ENCODE data around the gene TSC22D4. TPM values are rescaled to one million over a fixed set of nuclear protein-coding genes. Genes with fewer than 3 reads are reported as not detected.

TSC22D4 gene
- total RNA-seq, 1 donor from 2014 or later, result 46.9 TPM

DNA sequence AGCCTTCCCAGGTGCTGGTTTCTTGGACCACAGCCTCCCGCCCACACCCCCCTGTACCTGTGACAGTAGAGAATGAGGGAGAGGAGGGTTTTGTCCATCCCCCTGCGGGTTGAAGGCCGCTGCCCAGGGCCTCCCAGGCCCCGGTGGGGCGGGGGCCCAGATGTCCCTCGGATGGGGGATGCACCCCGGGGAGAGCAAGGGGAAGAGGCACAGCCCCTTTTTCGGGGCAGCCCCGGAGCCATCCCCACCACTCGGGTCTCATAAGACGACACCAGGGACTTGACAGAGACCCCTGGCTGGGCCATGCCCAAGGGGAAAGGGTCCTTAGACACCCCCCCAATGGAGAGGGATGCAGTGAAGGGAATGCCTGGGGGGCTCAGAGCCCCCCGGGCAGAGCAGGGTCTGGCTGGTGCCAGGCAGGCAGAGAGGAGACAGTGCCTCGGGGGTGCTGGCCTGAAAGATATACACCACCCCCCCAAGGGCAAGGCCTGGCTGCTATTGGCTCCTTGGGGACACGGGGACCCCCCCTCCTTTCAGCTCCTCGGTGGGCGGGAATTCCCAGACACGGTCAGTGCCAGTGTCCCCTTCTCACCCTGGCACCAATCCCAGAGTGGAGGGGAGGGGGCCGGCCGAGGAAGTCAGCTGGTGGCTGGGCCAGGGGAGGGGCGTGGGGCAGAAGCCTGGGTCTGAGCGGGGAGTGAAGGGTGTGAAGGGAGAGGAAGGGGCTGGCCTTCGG is 11.2 kb downstream of the TSC22D4 start:
- Mint-ChIP-seq H3K27ac (ENCODE audit: unreplicated experiment) (no peak overlapping the region), H3K4me1 (ENCODE audit: unreplicated experiment) (peaks cover 17% of the 10 kb centered on the region), H3K9me3 (ENCODE audit: unreplicated experiment) (no peaks in the 10 kb centered on the region), H3K4me3 (ENCODE audit: unreplicated experiment) (no peak overlapping the region), H3K27me3 (ENCODE audit: unreplicated experiment) (no peaks in the 10 kb centered on the region), H3K36me3 (ENCODE audit: unreplicated experiment) (peaks cover 2% of the 10 kb centered on the region)
- no peak for DNase-seq (ENCODE audit: extremely low spot score, unreplicated experiment)
- TF ChIP-seq, protein P1, sequence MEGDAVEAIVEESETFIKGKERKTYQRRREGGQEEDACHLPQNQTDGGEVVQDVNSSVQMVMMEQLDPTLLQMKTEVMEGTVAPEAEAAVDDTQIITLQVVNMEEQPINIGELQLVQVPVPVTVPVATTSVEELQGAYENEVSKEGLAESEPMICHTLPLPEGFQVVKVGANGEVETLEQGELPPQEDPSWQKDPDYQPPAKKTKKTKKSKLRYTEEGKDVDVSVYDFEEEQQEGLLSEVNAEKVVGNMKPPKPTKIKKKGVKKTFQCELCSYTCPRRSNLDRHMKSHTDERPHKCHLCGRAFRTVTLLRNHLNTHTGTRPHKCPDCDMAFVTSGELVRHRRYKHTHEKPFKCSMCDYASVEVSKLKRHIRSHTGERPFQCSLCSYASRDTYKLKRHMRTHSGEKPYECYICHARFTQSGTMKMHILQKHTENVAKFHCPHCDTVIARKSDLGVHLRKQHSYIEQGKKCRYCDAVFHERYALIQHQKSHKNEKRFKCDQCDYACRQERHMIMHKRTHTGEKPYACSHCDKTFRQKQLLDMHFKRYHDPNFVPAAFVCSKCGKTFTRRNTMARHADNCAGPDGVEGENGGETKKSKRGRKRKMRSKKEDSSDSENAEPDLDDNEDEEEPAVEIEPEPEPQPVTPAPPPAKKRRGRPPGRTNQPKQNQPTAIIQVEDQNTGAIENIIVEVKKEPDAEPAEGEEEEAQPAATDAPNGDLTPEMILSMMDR (IDR thresholded peaks at IDR 0.05), result no peak

DNA sequence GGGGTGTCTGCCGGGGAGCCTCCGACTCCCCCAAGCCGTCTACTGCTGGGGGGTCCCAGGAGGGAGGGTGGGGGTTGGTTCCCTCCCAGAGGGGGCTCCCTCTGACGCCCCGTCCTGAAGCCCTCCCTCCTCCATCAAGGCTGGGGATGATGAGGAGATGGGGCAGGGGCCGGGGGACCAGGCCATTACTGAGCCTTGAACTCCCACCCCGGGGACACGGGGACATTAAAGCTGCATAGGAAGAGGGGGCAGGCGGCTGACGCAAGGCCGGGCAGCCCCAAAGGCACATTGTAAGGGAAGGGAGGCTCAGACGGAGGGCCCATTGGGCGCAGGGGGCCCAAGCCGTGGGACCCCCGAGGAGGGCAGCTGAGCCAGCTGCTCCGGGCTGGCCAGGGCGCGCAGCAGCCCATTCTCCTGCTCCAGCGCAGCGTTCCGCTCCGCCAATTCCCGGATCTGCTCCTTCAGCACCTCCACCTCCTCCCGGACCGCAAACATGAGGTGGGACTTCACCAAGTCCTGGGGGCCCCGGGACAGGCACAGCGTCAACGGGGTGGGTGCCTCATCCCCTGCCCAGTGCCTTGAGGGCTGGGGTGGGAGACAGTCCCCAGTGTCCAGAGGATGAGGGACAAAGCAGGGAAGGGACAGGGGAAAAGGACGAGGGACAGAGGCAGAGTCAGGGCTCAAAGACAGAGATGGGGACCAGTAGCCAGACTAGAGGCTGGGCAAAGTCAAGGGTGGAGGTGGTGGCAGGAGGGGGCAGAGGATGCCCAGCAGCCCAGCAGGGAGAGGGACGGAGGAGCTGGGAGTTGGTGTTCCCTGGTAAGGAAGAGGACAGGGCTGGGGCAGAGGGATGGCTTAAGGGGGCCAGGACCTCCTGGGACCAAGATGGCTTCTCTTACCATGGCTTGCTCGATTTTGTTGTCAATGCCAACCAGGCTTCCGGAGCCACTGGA is 12.1 kb downstream of the TSC22D4 start:
- Mint-ChIP-seq H3K27me3 (ENCODE audit: unreplicated experiment) (no peaks in the 10 kb centered on the region), H3K9me3 (ENCODE audit: unreplicated experiment) (no peaks in the 10 kb centered on the region), H3K4me1 (ENCODE audit: unreplicated experiment) (peaks cover 16% of the 10 kb centered on the region), H3K4me3 (ENCODE audit: unreplicated experiment) (no peak overlapping the region), H3K36me3 (ENCODE audit: unreplicated experiment) (peaks cover 2% of the 10 kb centered on the region), H3K27ac (ENCODE audit: unreplicated experiment) (no peak overlapping the region)
- no peak for DNase-seq (ENCODE audit: extremely low spot score, unreplicated experiment)
- TF ChIP-seq, protein P1 (IDR thresholded peaks at IDR 0.05), result no peak

DNA sequence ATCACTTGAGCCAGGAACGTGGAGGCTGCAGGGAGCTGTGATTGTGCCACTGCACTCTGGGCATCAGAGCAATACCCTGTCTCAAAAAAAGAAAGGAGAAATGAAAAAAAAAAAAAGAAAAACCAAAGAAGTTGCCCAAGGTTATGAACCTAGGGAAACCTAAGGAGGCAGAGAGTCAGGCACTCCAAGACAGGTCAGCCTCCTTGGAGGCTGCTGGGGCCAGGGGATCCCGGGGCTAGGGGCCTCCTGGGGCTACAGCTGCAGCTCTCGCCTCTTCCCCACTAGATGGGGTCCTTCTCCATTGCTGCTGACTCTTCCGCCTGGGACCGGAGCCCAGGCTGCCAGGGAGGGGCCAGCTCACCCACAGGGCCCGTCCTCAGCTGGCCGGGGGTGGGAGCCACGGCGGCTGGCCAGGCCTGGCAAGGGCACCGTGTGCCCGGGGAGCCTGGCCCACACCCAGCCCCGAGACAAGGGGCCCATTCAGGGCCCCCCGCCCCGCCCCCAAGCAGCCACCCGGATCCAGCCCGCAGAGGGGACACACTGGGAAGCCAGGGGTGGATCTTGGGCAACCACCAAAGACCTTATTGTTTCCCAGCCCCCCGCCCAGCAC is 13.2 kb downstream of the TSC22D4 start:
- Mint-ChIP-seq H3K27ac (ENCODE audit: unreplicated experiment) (peak overlapping the region; percentile 70), H3K36me3 (ENCODE audit: unreplicated experiment) (peaks cover 1% of the 10 kb centered on the region), H3K4me1 (ENCODE audit: unreplicated experiment) (peaks cover 16% of the 10 kb centered on the region), H3K27me3 (ENCODE audit: unreplicated experiment) (no peaks in the 10 kb centered on the region), H3K9me3 (ENCODE audit: unreplicated experiment) (no peaks in the 10 kb centered on the region), H3K4me3 (ENCODE audit: unreplicated experiment) (no peak overlapping the region)
- TF ChIP-seq, protein P1 (IDR thresholded peaks at IDR 0.05), result peak; percentile 85
- peak; percentile 91 for DNase-seq (ENCODE audit: extremely low spot score, unreplicated experiment)

DNA sequence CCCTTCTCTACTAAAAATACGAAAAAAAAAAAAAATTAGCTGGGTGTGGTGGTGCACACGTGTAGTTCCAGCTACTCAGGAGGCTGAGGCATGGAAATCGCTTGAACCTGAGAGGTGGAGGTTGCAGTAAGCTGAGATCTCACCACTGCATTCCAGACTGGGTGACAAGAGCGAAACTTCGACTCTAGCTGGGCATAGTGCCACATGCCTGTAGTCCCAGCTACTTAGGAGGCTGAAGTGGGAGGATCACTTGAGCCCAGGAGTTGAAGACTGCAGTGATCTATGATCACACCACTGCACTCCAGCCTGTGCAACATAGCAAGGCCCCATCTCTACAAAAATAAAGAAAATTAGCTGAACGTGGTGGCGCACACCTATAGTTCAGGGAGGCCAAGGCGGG is 13.7 kb downstream of the TSC22D4 start:
- Mint-ChIP-seq H3K4me1 (ENCODE audit: unreplicated experiment) (peaks cover 16% of the 10 kb centered on the region), H3K27ac (ENCODE audit: unreplicated experiment) (no peak overlapping the region), H3K9me3 (ENCODE audit: unreplicated experiment) (no peaks in the 10 kb centered on the region), H3K27me3 (ENCODE audit: unreplicated experiment) (no peaks in the 10 kb centered on the region), H3K4me3 (ENCODE audit: unreplicated experiment) (no peak overlapping the region), H3K36me3 (ENCODE audit: unreplicated experiment) (no peaks in the 10 kb centered on the region)
- TF ChIP-seq, protein P1 (IDR thresholded peaks at IDR 0.05), result no peak
- no peak for DNase-seq (ENCODE audit: extremely low spot score, unreplicated experiment)
